HG03159 (cell line): ENCODE measurements around the gene DTX4.

Experiments used
- ATAC-seq: cut with Tn5 transposase; IDR thresholded peaks from one replicate; pipeline ENCODE4 v1.9.1; 2021; ENCODE audit warnings: mild to moderate bottlenecking, moderate library complexity; ENCODE audit not compliant: unreplicated experiment

Gene DTX4

DNA sequence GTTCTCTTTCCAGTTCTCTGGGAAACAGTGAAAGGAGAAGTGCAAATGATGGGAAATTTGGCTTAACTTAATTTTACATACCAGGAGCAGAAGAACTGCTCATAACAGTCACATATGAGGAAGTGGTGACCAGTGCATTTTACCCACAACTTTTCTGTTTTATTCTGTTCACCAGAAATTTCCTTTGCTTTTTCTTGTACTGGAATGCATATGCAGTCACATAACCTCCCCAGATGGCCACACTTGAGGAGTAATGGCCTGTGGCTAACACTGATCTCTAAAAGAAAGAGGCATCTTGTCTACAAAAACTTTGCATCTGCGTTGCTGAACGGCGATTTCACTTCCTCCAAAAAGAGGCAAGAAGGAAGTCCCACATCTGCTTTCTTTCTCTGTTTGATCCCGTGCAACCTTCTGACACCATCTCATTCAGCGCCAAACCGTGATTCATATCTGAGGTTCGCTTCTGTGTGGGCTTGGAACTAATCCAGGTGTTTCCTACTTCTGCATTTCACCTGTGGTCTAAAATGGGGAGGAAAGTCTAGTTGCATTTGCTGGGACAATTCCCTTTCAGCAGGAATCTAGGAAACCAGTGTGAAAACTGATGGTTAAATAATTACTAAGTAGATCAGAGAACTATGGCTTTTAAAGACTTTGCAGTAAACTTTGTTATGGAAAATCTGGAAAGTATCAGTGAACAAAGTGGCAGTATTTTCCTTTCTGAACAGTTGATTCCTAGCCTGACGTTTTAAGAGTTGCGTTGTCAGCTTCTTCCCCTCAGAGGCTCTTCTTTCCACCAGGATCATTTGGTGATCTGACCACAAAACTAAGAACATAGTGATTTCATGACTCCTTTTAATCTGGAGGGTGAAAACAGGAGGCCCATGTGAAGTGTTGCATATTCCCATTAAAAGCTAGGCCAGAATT, 45.0 kb downstream of the DTX4 start:
- ATAC-seq: peak; percentile 89

DNA sequence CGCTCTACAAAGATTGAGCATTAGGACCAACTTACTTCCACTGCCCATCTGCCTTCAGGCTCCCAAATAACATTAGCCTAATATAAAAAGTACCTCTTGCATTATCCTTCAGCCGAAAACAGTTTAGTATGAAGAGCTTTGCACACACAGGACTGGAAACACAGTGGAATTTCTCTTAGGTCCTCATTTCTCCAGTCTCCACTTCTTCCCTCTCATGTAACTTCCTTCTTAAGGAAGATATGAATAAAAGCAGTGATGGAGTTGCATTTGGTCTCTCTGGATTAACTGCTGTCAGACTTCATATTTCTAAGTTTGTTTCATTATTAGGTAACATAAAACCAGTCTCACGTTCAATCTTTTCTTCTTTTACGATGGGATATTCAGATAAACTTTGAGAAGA, 46.4 kb downstream of the DTX4 start:
- no peak for ATAC-seq

DNA sequence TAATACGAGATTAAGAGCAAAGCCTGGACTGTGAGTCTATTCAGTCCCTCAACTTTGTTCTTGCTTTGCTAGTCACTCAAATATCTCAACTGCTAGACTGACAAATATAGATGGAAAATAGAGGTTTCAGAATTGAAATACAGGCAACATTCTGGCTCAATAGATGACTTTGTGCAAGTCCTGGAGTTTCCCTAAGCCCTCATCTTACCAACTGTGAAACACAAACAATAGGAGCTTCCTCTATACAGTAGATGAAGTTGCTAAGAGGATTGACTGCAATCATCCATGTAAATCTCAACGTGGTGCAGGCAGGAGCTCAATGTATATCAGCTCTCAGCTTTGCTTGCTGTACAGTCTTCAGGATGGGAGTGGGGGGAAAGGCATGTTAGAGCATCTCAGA, 47.0 kb downstream of the DTX4 start:
- ATAC-seq: no peak

DNA sequence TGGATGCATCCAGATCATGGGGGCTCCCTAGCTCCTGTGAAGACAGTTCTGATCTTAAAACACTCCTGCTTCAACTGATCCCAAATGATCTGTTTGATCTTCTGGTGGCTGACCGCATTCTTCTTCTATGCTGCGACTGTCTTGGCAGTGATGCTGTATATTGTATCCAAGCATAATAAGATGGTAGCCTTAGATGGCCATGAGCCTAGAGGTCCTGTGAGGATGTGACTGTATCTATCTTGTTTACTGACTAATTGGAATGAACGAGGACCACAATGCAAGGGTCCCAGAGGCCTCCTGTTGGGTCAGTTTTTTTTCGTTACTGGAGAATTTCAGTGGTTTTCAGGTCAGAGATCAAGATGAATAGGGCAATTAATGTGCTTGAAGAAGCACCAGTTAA, 47.9 kb downstream of the DTX4 start:
- no peak for ATAC-seq

DNA sequence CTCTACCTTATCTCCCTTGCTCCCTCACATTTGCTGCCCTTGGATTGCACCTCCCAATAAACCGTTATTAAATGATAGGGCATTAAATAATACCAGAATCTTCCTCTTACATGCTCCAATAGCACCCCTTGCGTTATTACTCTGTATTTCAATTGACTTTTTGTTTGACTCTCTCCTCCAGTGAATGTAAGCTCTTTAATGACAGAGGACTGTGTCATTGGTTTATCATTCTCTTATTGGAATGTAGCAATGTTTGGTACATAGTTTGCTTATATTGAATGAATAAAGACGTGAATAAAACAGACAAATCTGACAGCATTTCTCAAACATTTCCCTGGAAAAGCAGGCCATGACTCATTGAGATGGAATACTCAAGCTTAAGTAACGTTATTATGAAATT, 49.5 kb downstream of the DTX4 start:
- ATAC-seq: no peak

DNA sequence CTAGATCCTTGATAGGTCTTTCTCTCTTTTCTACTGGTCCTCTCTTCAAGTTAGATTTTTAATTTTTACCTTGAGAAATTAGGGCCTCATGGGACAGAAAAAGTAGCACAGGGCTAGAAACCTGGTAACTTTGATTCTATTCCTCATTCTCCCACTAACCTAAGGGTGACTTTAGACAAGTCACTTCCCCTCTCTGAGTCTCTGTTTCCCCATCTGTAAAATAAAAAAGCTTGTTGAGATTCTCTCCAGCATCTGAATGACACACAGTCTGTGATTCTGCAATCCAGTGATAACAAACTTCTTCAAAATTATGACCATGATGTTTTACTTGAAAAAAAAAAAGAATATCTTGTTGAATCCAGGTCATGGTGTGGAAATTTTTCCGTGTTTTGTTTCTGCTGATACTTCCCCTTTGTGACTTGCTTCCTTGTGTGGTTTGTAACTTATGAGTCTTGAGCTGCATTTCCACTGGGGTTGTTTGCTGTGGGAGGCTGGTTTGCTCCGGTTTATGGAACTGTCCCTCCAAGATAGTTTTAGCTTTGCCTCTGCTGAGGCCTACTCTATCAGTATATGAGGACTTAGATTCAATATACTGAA, 50.6 kb downstream of the DTX4 start:
- ATAC-seq: no peak

DNA sequence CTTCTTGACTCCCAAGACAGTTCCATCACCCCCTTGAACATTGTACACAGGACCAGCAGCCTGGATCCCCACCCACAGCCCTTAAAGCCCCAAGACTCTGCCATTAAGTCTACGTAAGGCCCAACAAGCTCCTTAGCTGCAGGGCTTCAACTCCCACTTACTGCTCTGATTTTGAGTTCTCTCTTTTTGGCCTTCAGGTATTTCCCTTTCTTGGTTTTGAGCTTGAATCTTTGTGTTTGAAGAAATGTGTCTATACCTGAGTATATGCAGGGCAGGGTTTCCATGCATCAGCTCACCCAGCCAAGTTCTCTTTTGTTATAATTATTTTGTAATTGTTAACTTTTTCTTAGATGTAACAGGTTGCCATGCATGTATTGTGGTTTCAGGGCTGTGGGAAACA, 51.2 kb downstream of the DTX4 start:
- no peak for ATAC-seq

DNA sequence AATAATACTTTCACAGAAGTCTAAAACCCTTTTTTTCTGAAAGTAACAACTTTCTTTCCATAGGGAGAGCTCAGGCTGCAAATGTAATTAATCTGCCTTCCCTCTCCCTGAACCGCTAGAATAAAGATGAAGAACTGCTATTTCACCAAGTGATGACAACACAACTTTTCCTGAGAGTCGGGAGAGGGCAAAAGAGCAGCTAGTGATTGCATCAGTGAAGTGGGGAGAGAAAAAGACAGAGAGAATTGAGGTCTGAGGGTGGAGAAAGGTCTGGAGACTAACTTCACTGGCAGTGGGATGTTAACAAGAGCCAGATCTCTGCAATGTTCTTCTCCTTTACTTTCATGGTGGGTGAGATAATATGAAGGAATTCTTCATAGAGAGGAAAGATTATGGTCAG, 51.7 kb downstream of the DTX4 start:
- no peak for ATAC-seq

DNA sequence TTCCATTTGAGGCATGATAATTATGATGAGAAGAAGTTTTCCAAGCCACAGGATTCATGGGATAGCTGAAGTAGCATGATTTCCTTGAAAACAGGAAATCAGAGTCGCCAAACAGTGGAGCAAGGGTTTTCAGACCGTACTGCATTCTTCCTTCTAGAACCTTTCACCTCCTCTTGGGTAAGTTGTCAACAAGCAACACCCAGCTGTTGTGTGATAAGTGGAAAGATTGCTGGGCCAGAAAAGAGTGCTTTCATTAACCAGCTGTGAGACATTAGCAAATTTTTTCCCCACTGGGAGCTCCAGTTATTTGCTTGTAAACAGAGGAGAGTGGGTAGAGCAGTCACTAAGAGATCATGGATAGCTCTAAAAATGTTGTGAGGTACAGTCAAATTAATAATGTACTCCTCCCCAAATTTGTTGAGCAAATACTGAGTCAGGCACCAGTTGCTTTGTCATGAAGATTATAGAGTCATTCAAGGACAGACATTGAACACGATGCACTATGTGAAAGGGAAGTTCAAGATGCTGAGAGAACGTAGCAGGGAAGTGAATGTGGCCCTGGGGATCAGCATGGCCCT, 52.5 kb downstream of the DTX4 start:
- peak; percentile 47 for ATAC-seq

DNA sequence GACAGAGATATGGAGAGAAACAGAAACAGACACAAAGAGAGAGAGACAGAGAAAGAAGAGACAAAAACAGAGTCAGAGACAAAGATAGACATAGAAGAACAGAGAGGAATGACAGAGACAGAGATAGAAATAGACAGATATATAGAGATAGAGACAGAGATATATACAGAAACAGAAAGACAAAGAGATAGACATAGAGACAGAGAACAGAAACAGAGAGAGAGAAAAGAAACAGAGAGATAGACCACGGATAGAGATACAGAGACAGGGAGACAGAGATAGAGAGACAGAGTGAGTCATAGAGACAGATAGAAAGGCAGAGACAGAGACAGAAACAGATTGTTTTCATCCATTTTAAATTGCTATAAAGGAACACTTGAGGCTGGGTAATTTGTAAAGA, 53.1 kb downstream of the DTX4 start:
- peak; percentile 35 for ATAC-seq

DNA sequence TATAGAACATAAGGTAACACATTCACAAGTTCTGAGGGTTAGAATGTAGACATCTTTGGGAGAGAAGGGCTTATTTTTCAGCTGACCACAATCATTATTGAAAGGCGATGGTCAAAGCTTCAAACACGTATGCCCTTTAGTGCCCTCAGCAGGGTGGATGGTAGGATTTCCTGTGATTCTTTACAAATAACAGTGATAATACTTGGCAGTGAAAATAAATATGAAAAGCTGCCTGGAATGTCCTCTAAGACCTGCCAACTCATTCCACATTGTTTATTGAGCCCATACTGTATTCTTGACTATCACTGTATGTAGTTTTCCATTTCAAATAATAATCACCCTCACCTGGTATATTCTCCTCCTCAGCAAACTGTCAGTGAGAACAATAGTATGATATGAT, 54.5 kb downstream of the DTX4 start:
- no peak for ATAC-seq

DNA sequence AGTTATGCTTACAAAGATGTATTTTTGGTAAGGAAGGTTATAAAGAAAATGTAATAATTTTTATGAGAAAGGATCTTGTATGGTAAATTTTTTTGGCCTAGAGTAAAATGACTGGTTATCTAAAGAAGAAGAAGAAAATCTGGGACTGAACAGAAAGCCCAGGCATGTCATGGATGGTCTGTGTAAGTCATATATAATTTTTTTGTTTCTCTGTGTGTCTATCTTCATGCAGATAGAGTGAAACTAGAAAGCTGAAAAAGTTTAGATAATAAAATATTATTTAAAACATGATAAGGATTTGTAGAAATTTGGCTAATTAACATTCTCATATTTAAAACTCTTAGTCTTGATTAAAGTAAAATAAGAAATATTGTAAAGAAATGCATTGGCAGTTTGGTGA, 68.4 kb downstream of the DTX4 start:
- ATAC-seq: no peak

DNA sequence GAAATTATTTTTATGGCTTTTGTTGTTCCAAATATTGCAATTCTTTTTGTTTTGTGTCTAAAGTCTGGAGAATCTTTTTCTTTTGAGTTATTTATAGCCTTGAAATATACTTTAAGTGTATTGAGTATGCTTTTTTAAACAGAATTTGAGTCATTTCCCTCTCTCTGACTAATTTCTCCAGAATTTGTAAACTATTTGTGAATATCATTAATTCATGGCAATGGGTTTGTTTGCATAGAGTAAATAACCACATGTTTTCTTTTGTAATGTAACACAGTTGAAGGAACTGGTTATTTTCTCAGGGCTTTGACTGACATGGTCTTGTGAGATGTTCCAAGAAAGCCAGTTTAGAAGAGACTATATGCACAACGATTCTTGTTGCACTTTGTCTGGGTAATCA, 71.7 kb downstream of the DTX4 start:
- ATAC-seq: no peak

DNA sequence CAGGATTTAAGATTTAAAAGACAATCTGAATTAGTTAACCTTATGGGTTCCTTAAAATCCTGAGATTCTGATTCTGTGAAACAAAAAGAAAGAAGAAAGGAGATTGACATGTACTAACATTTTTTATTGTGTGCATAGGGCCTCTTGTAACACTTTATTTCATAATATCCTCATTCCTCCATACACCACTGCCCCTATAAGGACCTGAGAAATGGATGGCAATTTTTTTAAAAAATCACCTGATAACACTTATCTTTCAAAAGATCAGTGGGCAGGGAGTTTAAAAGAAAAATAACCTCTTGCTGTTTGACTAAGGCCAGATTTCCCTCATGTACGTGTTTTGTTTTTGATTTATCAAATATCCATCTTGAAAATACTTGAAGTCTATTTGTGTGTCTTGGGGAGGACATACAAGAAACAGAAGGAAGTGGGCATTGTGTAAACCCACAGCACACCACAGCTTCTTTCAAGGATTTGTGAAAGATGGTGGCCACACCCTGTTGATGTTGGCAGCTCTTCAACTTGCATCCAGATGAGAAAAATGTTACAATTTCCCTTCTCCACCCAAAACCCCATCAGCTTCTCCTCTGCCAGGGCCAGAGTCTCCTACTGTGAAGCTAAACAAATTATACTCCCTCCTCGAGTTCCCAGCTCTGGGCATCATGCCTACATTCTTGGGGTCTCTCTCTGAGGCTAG, 75.7 kb downstream of the DTX4 start:
- no peak for ATAC-seq

DNA sequence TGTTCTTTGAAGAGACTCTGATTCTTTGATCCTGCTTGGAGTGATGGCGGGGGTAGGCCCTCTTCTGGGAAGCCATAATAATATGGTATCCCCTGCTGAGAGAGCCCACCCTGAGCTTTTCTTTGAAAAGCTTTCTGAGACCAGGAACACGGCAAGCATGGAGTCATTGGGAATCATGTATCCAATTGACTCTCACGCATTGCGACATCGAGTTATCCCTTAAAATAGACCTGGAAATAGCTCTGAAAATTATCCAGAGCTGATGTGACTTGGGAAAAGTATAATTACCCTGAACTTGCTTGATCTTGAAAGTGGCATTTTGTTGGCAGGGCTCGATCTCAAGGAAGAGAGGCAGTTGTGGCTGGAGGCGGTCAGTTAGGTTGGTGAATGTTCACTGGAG, 77.6 kb downstream of the DTX4 start:
- no peak for ATAC-seq

DNA sequence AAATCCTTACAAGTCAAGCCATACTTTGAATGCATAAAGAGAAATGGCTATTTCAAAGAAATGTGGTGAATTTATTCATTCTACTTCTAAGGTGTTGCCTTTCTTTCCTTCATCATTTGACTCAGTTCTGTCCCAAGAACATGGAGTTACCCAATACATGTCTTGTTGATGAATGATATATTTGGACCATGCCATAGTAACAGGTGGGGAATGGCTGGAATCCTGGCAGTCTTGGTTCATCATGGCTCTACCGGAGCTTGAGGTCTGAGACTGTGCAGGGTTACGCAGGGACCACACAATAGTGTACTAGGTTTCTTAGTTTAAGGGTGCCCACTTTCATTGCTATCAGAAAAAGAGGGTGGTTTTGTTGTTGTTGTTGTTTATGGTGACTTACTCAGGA, 81.1 kb downstream of the DTX4 start:
- ATAC-seq: no peak

DNA sequence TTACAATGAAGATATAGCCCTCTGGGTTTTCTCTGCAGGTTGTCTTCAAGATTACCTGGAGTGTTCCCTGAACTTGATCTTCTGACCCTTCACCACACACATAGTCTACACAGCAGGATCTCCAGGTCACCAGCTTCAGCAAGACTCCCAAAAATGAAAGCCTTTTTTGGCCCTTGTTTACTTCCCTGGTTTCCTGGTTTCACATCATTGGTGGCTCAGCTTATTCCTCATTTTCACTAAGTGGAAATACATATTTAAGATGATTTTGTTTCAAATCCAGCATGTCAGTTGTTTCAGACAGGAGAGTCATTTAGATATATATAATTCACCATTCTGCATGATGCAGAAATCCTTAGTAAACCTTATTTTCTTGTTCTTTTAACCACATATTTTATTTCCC, 82.4 kb downstream of the DTX4 start:
- ATAC-seq: no peak

DNA sequence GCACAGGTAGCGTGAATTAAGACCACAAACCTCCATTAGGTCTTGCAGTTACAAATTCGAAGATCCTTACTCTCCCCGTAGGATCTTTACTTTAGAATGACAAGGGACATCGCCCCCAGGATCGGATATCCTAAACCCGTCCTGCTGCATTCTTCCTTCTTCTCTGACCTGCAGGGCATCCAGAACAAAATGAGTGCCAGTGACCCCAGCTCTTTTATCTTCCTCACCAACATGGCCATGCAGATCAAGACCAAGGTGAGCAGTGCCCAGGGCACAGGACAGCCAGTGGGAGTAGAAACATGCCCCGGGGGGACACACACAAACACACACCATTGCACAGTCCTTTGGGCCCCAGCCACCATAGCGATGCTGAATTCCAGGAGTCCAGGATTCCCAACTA, 83.3 kb downstream of the DTX4 start:
- no peak for ATAC-seq
